HepG2 (cell line): Measurements from ENCODE around the gene ARCN1. TPM values are rescaled to one million over a fixed set of nuclear protein-coding genes. Genes with fewer than 3 reads are reported as not detected.

Experiments
- ATAC-seq: fragments of 200-7000 bp; cut with Tn5 transposase; 3 replicates; pipeline ENCODE4 v1.9.1; 2020; ENCODE audit warnings: mild to moderate bottlenecking, moderate library complexity
- BruUV-seq: library from RNA; stranded (reverse); fragments of 400-500 nt; replicated peaks from 2 replicates; lab custom pipeline; 2021; lab: Mats Ljungman, UMichigan
- CTCF ChIA-PET: fragments of 300-600 bp; formaldehyde crosslinking; extraction: SDS; loops from one replicate; lab custom pipeline; 2021; ENCODE audit warnings: low total read pairs, inconsistent platforms, low intra/inter-chr PET ratio; lab: Yijun Ruan, JAX
- POLR2A ChIA-PET: fragments of 350-600 bp; sonication (Branson Sonifier 250); formaldehyde crosslinking; loops from one replicate; lab custom pipeline; 2020; ENCODE audit warnings: antibody characterized with exemption, inconsistent platforms; lab: Yijun Ruan, JAX
- DNase-seq: peaks from one replicate; pipeline ENCODE4 v3.0.0-alpha.2; 2015; ENCODE audit warnings: low spot score
- FAIRE-seq: peaks from 3 replicates; lab custom pipeline; 2011; peaks lifted over from hg19 to GRCh38; lab: Jason Lieb, UNC
- H2AFZ ChIP-seq: one replicate; pipeline ENCODE4 v1.6.1; 2011; ENCODE audit warnings: low read length, inconsistent platforms
- H3K27ac ChIP-seq: fragments of 300-600 bp; 3 replicates; pipeline ENCODE4 v1.8.0; 2011; ENCODE audit warnings: mixed run types, mild to moderate bottlenecking, mixed read lengths, low read length, inconsistent platforms; ENCODE audit not compliant: insufficient read depth; ENCODE audit errors: extremely low read length
- H3K27me3 ChIP-seq, 2 experiments: fragments of 200-600 bp in 1 of 2; 2 replicates in 1 of 2; 3 replicates in 1 of 2; pipeline versions ENCODE4 v1.6.0 to v1.8.0; 2011; ENCODE audit warnings: low read length in 2 of 2, mild to moderate bottlenecking in 2 of 2, moderate library complexity in 2 of 2, inconsistent platforms in 1 of 2; ENCODE audit not compliant: insufficient read depth in 2 of 2, control insufficient read depth in 1 of 2
- H3K36me3 ChIP-seq, 2 experiments: fragments of 200-600 bp in 1 of 2; replicated peaks in 1 of 2; 2 replicates in 1 of 2; 3 replicates in 1 of 2; pipeline versions ENCODE4 v1.5.1 to v1.8.0; 2011; ENCODE audit warnings: low read length in 2 of 2, inconsistent platforms in 1 of 2; ENCODE audit not compliant: insufficient read depth in 2 of 2, control insufficient read depth in 1 of 2
- H3K4me1 ChIP-seq: 2 replicates; pipeline ENCODE4 v1.5.1; 2012; ENCODE audit warnings: low read length, inconsistent platforms; ENCODE audit not compliant: insufficient read depth
- H3K4me2 ChIP-seq: 2 replicates; pipeline ENCODE4 v1.6.0; 2011; ENCODE audit warnings: low read depth, low read length, inconsistent platforms
- H3K4me3 ChIP-seq, 3 experiments: fragments of 200-600 bp in 1 of 3; sonication (generic), shearing (Covaris generic) in 1 of 3; replicated peaks in 1 of 3; 2 replicates each; pipeline ENCODE4 v1.5.1; 2011 to 2016; ENCODE audit warnings: low read length in 3 of 3, inconsistent platforms in 2 of 3, low read depth in 2 of 3, mild to moderate bottlenecking in 2 of 3, control low read depth in 1 of 3, mixed read lengths in 1 of 3; ENCODE audit not compliant: insufficient read depth in 1 of 3
- H3K79me2 ChIP-seq: one replicate; pipeline ENCODE4 v1.6.1; 2011; ENCODE audit warnings: low read length, inconsistent platforms; ENCODE audit not compliant: insufficient read depth
- H3K9ac ChIP-seq: 2 replicates; pipeline ENCODE4 v1.6.0; 2011; ENCODE audit warnings: mild to moderate bottlenecking, low read depth, low read length, inconsistent platforms; ENCODE audit not compliant: insufficient read depth
- H3K9me3 ChIP-seq: 2 replicates; pipeline ENCODE4 v1.5.1; 2012; ENCODE audit warnings: mild to moderate bottlenecking, low read length
- H4K20me1 ChIP-seq: 2 replicates; pipeline ENCODE4 v1.6.0; 2011; ENCODE audit warnings: inconsistent platforms, mild to moderate bottlenecking, low read length, moderate library complexity; ENCODE audit not compliant: insufficient read depth
- ATRX ChIP-seq: sonication (generic); formaldehyde crosslinking; IDR thresholded peaks from 2 replicates; pipeline ENCODE4 v1.4.0; 2020; ENCODE audit warnings: missing genetic modification reagents, borderline replicate concordance
- KDM5A ChIP-seq: fragments of 200-600 bp; sonication (generic); IDR thresholded peaks from 2 replicates; pipeline ENCODE4 v1.7.0; 2018; ENCODE audit warnings: antibody characterized with exemption, mild to moderate bottlenecking, low read length, borderline replicate concordance
- LCORL ChIP-seq, 2 experiments: fragments of 450-650 bp in 1 of 2; sonication (generic) in 1 of 2; formaldehyde crosslinking in 1 of 2; IDR thresholded peaks; 2 replicates each; pipeline versions ENCODE4 v1.5.0 to v1.6.1; 2017 to 2020; ENCODE audit warnings: antibody characterized with exemption in 1 of 2, missing genetic modification reagents in 1 of 2
- MAFF ChIP-seq: IDR thresholded peaks from 2 replicates; pipeline ENCODE4 v1.6.1; 2011; ENCODE audit warnings: low read depth, low read length, improper control_type of control experiment
- MAFK ChIP-seq, 2 experiments: IDR thresholded peaks in 1 of 2; conservative IDR thresholded peaks in 1 of 2; 2 replicates each; pipeline ENCODE4 v1.6.1; 2011; ENCODE audit warnings: improper control_type of control experiment in 2 of 2, low read length in 2 of 2
- POLR2A ChIP-seq, 2 experiments: IDR thresholded peaks; 2 replicates each; pipeline ENCODE4 v1.6.1; 2011; ENCODE audit warnings: low read depth in 2 of 2, low read length in 2 of 2, mild to moderate bottlenecking in 1 of 2, moderate library complexity in 1 of 2; ENCODE audit not compliant: insufficient read depth in 1 of 2
- SAP130 ChIP-seq: IDR thresholded peaks from 2 replicates; pipeline ENCODE4 v1.6.1; 2016; ENCODE audit warnings: low read depth
- ZNF143 ChIP-seq: sonication (generic); formaldehyde crosslinking; IDR thresholded peaks from 2 replicates; pipeline ENCODE4 v1.4.0; 2020; ENCODE audit warnings: missing genetic modification reagents
- ZNF543 ChIP-seq: sonication (generic); formaldehyde crosslinking; IDR thresholded peaks from 2 replicates; pipeline ENCODE4 v1.4.0; 2020; ENCODE audit warnings: mild to moderate bottlenecking, missing genetic modification reagents
- WGBS: methylation state at CpG from one replicate; pipeline ENCODE4 v1.1.6; 2017; ENCODE audit warnings: low lambda C conversion rate; 5-methylcytosine and 5-hydroxymethylcytosine counted together
- in situ Hi-C: cut with HindIII; loops from 2 replicates; pipeline ENCODE4 v1.10.0; 2017; ENCODE audit warnings: low pct_unique_long_range_greater_than_20kb; ENCODE audit not compliant: extremely low pct_ligation_motif_present
- intact Hi-C: fragments of 100-400 bp; cut with micrococcal nuclease; formaldehyde crosslinking; loops from one replicate; pipeline ENCODE4 v1.10.0; 2022; ENCODE audit not compliant: unreplicated experiment
- polyA plus RNA-seq, 8 experiments: library from polyadenylated mRNA; depleted of rRNA in 3 of 8; stranded (reverse) in 7 of 8; unstranded in 1 of 8; fragments of >200 nt; fragmentation: Illumina TruSeq in 4 of 8; extraction: Trizol in 4 of 8; gene quantifications; 2 replicates each; pipeline versions ENCODE4 v1.2.1 to v1.2.3, GENCODE V29; 2011 to 2016; ENCODE audit warnings: low read depth in 4 of 8, missing spikeins in 1 of 8, mixed read lengths in 1 of 8; ENCODE audit not compliant: insufficient read depth in 1 of 8
- total RNA-seq, 5 experiments: library from RNA; depleted of rRNA; stranded (reverse); fragments of >200 nt; fragmentation: Illumina TruSeq; extraction: Trizol; gene quantifications; 2 replicates each; pipeline ENCODE4 v1.2.3, GENCODE V29; 2016; ENCODE audit warnings: low read depth in 1 of 5

The ARCN1 gene
- total and polyA plus RNA-seq, 2 of the 13 experiments (the other 11 are each of a cell fraction or from before 2014, with no cell fraction given) = 148 to 200 TPM

DNA sequence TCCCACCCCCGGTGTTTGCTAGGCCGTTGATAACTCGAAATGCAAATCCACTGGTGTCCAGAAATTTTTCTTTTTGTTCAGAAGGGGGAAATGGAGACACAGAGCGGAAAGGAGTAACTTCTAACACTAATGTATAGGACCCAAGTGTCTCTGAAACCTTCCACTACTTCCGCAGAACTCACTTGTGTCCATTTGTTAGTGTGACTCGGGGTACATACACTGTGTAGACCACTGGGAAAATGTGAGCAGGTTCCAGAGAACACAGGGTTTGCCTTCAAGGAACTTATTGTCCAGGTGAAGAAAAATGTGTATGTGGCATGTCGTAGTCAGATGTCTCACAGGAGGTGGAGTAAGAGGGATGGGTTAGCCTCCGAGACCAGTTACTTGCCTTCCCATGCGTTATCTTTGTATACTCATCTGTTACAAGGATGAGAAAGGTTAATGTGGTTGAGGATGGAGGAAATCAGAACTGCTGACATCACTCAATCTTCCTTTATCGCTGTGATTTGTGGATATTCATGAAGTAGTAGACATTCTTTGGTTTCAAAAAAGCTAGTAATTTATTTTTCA is 857 bp downstream of the ARCN1 start:
- DNase-seq (peak; percentile 27), FAIRE-seq (no peak), ATAC-seq (peak; percentile 57)
- POLR2A ChIA-PET = interaction anchor here (0.8 to 2.7 kb wide), 6 partner anchors 32 to 803 kb away, joined by 3 to 17 read pairs (median 5); partner anchors contain the start of genes PHLDB1 and TMEM25
- H4K20me1 ChIP-seq = peaks cover 45% of the 10 kb centered on the region
- H2AFZ ChIP-seq = no peak overlapping the region
- peak overlapping the region; percentile 95 for H3K27ac ChIP-seq
- H3K4me1 ChIP-seq = peaks cover 57% of the 10 kb centered on the region
- H3K79me2 ChIP-seq = peaks cover 58% of the 10 kb centered on the region
- H3K9me3 ChIP-seq = no peaks in the 10 kb centered on the region
- H3K4me2 ChIP-seq = peak overlapping the region; percentile 83
- intact Hi-C loops = loop anchor here (5.0 kb wide), 1 partner anchor 34 kb away; the partner anchor contains the start of gene PHLDB1
- no TSS peak for BruUV-seq
- peaks cover 0 to 7% of the 10 kb centered on the region in 2 experiments; a peak in 3 of 5 replicates for H3K36me3 ChIP-seq
- TF ChIP-seq KDM5A (0 out of 2 replicates have a peak, but pooled peaks have one; percentile 40), MAFF (peak; percentile 64), SAP130 (CRISPR knock-in tag) (peak; percentile 42; the same call in 1 of the 2 replicates), MAFK (conservative IDR thresholded peaks at IDR 0.05 in 1 of 2, IDR thresholded peaks at IDR 0.05 in 1 of 2; ENCODE audit: low read length in 2 of 2) (peak; percentile 58 to 76), LCORL (IDR thresholded peaks at IDR 0.05) (no peak), LCORL (CRISPR knock-in tag; IDR thresholded peaks at IDR 0.05) (0 out of 2 replicates have a peak, but pooled peaks have one; percentile 8), ZNF543 (CRISPR knock-in tag) (0 out of 2 replicates have a peak, but pooled peaks have one; percentile 17), POLR2A (IDR thresholded peaks at IDR 0.05; ENCODE audit: insufficient read depth in 1 of 2, low read depth in 2 of 2, low read length in 2 of 2) (peak in 1 of 2 experiments; percentile 30; a peak in 1 of 4 replicates), ATRX (CRISPR knock-in tag) (no peak), ZNF143 (CRISPR knock-in tag) (no peak)
- H3K9ac ChIP-seq = peak overlapping the region; percentile 100
- peak overlapping the region; percentile 68 to 97 (median 94) for H3K4me3 ChIP-seq
- WGBS = 0% methylated on average over 10 of the region's 10 CpGs
- H3K27me3 ChIP-seq = no peaks in the 10 kb centered on the region; a peak in 1 of 5 replicates
- in situ Hi-C loops = no loop called here
- CTCF ChIA-PET = no interaction called here
